NCI-H2227 (cell line): Measurements from ENCODE around the gene PP2D1.
"Not testable (repeated sequence)": the region's sequence is repeated elsewhere in the genome, so short reads cannot be mapped to it uniquely, and the experiment has no call there.

Experiments
- DNase-seq: peaks from one replicate; lab custom pipeline; 2025; ENCODE audit not compliant: unreplicated experiment; lab: John Stamatoyannopoulos, UW

The PP2D1 gene

GRCh38 chr3:19972054-19972453 is 40.0 kb downstream of the PP2D1 start:
- DNase-seq: no peak

GRCh38 chr3:19970327-19970726 is 41.7 kb downstream of the PP2D1 start:
- no peak for DNase-seq

GRCh38 chr3:19967812-19968211 is 44.3 kb downstream of the PP2D1 start:
- DNase-seq: no peak

DNA sequence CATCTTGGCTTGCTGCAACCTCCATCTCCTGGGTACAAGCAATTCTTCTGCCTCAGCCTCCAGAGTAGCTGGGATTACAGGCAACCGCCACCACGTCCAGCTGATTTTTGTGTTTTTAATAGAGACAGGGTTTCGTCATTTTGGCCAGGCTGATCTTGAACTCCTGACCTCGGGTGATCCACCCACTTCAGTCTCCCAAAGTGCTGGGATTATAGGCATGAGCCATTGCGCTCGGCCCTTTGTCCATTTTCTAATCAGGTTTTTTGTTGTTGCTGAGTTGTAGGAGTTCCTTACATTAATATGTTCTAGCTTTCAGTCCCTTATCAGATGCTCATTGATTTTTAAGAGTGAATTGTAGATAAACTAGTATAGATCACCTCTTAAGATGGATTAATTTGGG is 44.9 kb downstream of the PP2D1 start:
- no peak for DNase-seq

DNA sequence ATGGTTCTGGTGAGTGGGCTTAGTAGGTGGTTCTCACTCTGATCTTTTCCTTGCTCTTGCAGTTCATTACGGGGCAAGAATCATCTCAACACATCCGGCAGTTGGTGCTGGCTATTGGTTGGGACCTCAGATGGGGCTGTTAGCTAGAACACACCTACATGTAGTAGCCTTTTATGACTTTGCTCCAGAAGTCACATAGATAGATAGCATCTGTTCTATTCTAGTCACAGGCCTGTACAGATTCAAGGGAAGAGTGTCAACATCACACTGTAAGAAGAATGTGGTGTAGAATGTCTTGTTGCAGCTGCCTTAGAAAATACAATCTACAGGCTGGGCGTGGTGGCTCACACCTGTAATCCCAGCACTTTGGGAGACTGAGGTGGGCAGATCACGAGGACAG is 50.1 kb downstream of the PP2D1 start:
- no peak for DNase-seq

GRCh38 chr3:19960696-19961095 is 51.4 kb downstream of the PP2D1 start:
- DNase-seq: no peak

GRCh38 chr3:19959505-19959904 is 52.6 kb downstream of the PP2D1 start:
- DNase-seq: no peak

GRCh38 chr3:19957354-19957753 is 54.7 kb downstream of the PP2D1 start:
- DNase-seq: not testable (repeated sequence)

DNA sequence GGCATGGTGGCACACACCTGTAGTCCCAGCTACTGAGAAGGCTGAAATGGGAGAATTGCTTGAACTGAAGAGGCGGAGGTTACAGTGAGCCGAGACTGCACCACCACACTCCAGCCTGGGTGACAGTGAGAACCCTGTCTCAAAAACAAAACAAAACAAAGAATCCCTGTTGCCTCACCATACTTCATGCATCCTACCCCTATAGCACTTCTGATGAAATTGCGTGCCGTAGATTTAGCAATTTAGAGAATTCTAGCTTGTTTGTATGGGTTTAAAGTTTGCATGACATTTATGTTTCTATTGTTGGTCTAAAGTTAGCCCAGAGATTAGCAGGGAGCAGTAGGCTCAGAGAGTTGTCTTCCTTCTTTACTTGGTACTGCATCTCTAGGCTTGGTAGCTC is 57.4 kb downstream of the PP2D1 start:
- no peak for DNase-seq

GRCh38 chr3:19950316-19950715 is 61.7 kb downstream of the PP2D1 start:
- DNase-seq: no peak

DNA sequence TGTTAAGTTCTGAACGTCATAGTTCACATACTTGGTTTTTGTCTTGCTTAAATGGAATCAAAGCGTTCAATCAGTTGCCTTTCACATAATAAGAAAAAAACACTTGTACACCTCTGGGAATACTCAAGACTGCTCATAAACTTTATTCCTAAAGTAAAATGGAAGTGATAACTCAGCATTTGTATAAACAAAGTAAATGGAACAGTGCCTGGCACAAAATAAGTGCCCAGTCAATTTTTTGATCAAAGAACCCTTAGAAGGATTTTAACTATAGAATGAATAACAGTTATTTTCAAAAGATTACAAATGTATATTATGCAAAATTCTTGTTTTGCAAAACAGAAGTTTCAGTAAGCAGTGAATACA is 63.9 kb downstream of the PP2D1 start:
- DNase-seq: no peak

DNA sequence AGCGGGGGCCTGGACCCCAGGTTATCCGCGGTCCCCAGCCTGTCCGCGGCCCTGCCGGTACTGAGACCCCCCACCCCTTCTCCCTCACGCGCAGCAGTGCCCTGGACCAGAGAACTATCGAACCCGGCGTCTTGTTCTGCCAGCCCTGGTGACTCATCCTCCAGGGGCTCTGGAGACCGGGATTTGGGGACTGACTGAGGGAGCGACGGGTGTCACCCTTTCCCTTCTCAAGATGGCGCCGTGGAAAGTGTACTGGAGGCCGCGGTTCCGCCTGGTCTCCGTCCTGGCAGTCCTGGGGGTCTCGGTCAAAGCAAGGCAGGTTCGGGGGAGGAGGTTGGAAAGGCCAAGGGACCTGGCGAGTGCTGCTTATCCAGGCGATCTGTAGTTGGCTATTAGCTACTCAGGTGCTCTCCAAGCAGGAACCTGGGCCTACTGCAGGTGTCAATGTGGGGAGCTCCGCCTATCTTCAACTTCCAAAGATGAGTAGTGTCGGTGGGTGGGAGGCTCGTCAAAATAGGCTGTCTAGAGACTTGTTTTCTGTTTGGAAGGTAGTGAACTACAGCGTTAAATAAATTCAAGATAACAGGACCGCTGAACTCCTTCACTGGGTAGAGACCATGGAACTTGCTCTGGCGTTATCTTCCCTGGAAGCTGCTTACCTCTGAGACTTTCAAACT is 64.4 kb downstream of the PP2D1 start:
- peak; percentile 45 for DNase-seq

- DNase-seq: peak; percentile 97
Measured at GRCh38 chr3:19946832-19947548, 65.1 kb downstream of the PP2D1 start, which contains the start of gene RAB5A. RAB5A (plus strand) TSS chr3:19947097; CDS start chr3:19950899, 3,802 bp downstream.

DNA sequence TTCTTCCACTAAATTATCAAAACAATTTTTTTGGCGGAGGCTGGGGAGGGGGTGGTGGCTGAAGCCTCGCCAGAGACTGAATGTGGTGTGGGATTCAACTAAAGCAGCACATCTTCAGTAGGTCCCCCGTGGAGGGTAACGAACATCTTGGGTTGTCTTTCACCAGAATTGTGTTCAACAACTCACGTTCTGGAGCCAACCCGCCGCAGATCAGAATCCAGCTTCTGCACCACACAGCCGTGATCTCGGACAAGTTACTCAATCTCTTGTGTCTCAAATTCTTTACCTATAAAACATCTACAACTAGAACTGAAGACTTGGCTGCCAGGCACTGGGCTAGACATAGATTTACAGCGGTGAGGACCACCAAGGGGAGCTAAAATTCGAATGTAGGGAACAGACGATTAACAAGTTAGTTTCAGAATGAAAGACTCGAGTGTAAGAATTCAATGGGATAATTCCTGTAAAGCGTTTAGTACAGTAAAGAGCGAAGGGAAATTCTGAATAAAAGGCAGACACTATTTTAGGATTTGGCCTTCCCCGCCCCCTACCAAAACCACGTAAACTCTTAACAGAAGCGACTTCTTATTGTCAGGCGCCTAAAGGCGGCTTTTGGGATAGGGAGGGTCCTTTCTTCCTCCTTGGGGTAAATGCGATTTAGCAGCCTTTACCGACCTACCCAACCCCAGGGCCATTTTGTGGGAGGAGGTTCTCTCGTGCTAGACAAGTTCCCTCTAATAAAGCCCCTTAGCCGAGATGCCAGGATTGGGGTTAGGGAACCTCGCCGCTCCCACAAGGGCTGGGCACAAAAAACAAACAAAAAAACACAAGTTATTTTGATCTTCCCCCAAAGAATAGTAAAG is 65.9 kb downstream of the PP2D1 start:
- peak; percentile 77 for DNase-seq

DNA sequence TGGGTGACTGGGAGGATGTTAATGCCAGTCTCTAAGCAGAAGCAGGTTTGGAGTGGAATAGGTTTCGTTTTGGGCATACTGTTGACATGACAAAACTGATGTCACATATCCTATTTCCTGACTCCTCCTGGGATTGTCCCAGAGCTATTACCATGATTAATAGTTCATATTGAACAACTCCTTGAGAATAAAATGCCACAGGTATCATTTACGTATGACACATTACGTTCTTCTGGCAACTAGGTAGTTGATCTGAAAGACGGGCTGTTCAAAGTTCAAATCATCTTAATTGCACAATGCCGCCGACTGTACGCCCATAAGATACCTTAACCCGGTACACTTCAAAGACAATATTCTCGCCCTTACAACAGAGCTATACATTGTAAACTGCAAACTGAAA is 66.5 kb downstream of the PP2D1 start:
- DNase-seq: peak; percentile 40

- no peak for DNase-seq
Measured at GRCh38 chr3:19940643-19941042, 71.4 kb downstream of the PP2D1 start.

- no peak for DNase-seq
Measured at GRCh38 chr3:19938295-19938627, 73.8 kb downstream of the PP2D1 start.

GRCh38 chr3:19937459-19938294 is 74.4 kb downstream of the PP2D1 start:
- no peak for DNase-seq
